ENCODE measurements around the gene REXO5.
"Not testable (repeated sequence)": the region's sequence is repeated elsewhere in the genome, so short reads cannot be mapped to it uniquely, and the experiment has no call there.

REXO5 gene

DNA sequence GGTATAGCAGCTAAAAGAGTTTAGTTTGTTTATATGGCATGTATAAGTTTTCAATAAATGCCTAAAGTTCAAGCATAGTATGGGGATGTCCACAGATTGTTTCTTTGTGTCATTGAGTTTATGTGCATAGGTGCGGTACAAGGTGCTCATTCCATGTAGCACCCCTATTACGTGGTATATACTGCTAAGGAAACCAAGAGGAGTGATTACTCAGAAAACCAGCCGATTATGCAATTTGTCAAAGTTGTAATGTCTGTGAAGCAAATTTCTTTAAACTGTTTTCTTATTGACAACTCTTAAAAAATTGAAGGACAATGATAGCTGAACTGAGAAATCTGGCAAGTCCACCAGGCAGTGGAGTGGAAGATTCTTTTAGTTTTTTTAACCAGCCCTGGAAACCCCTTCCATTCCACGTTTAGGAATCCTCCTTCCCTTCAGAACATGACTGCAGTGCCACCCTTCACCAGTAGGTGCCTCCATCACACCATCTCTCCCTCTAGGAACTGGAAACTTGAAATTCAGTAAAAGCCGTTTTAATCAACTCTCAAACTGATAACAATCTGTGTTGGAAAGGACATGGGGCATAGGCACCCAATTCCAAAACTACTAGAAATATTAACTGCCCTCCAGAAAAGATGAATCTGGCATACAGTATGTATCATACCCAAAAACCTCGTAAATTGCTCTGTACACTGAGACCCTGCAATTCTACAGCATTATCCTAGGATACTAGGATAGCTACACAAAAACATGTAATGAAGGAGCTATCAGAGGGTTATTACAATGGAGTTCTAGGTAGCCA is 43.5 kb downstream of the REXO5 start:
- DNase-seq: peak; percentile 51

- no peak for DNase-seq
These were observed 44.7 kb downstream of the REXO5 start for GRCh38 chr16:20850981-20851380.

DNA sequence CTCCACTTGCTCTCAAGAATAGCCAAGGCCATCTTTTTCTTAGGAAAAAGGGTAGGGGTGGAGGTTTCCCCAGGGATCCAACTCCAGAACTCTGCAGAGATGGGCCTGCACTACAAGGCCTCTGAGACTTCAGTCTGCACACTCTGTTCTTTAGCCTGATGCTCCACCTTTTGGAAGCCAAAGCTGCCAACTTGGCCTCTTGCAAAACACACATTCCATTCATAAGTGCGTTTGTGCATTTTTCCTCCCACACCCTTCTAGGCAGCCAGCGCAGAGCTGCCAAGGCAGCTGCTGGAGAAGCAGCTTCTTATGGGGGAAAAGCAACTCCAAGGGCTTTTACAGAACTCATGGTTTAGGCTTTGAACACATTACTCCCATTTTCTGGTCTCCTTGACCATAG is 45.3 kb downstream of the REXO5 start:
- DNase-seq: no peak

DNA sequence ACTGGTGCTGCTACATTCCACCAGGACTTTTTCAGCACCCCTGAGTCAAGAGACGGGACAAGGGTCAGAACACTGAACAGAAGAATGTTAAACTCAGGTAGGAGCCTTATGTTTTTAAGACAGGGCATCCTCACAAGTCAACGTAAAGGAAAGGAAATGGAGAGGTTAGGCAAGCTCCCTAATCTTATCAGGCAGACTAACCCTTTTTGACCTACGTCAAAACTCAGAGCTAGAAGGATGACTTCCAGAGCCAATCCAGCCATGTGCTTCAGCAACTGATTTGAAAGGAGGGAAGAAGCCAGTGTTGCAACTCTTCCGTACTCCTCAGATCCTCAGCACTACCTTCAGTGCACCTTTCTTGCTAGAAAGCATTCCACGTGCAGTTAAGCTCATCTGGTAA is 46.8 kb downstream of the REXO5 start:
- no peak for DNase-seq

GRCh38 chr16:20853981-20854620 is 47.8 kb downstream of the REXO5 start:
- no peak for DNase-seq

DNA sequence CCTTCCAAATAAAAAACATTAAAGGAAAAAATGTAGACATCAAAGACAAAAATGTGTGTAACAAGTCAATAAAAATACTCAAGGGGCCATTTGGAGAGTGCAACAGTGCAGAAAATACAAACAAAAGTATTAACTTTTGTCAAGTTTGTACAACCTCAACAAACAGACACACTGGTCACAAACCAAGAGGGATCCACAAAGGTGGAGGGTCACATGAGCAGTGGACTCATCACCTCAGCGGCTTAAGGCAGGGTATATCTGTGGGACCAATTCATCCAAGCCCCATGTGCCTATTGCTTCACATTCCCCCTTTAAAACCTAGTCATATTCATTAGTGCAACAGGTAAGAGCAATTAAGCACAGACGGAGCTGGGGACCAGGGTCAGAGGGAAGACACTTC is 48.6 kb downstream of the REXO5 start:
- no peak for DNase-seq

GRCh38 chr16:20857281-20857680 is 51.0 kb downstream of the REXO5 start:
- DNase-seq: no peak

DNA sequence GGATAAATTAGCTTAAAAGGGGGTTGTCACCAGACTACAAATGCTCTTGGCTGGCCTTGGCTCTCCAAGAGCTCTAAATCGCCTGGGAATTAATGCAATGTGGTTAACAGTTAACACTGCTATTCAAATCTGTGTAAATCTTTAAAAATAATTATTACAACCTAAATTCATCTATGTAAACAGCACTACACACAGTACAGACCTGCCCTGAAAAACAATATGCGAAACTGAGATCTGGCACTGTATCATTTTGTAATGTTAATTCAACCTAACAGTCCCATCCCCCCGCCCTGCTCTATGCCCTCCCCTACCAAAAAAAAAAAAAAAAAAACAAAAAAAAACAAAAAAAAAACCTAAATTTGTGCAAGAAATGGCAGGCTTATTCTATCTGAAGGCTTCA is 52.9 kb downstream of the REXO5 start:
- no peak for DNase-seq

DNA sequence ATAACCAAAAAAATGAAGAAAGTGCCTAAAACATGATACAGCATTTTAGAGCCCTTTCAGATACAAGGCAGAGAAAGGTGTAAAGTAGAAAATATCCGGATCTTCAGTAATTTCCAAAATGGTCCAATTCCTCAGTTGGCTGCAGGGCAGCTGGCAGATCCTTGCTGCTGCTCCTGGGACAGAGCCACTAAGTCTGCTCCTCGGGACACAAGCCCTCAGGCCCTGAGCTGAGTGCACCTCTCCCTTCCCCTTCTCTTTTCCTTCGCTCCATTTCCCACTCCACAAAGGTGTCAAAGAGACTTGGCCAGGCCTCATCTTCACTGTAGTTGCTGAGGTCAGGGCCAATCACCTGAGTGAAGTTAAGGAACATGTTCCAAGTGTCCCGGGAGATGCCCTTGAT is 53.4 kb downstream of the REXO5 start:
- DNase-seq: no peak

GRCh38 chr16:20860361-20860760 is 54.0 kb downstream of the REXO5 start:
- no peak for DNase-seq

GRCh38 chr16:20860995-20861394 is 54.7 kb downstream of the REXO5 start:
- not testable (repeated sequence) for DNase-seq

- DNase-seq: no peak
These were observed 56.0 kb downstream of the REXO5 start for GRCh38 chr16:20862162-20862960.

DNA sequence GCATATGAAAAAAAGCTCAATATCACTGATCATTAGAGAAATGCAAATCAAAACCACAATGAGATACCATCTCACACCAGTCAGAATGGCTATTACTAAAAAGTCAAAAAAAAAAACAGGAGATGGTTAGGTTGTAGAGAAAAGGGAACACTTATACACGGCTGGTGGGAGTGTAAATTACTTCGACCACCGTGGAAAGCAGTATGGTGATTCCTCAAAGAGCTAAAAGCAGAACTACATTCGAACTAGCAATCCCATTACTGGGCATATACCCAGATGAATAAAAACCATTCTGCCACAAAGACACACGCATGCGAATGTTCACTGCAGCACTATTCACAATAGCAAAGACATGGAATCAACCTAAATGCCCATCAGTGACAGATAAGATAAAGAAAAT is 58.0 kb downstream of the REXO5 start:
- DNase-seq: not testable (repeated sequence)

- DNase-seq: no peak
These were observed 59.2 kb downstream of the REXO5 start for GRCh38 chr16:20865420-20866131.

- DNase-seq: no peak
These were observed 59.9 kb downstream of the REXO5 start for GRCh38 chr16:20866145-20866772.

GRCh38 chr16:20866801-20867200 is 60.5 kb downstream of the REXO5 start:
- DNase-seq: no peak

GRCh38 chr16:20867585-20867984 is 61.3 kb downstream of the REXO5 start:
- DNase-seq: no peak

- DNase-seq: peak; percentile 57
These were observed 62.6 kb downstream of the REXO5 start for GRCh38 chr16:20868890-20869289.

DNA sequence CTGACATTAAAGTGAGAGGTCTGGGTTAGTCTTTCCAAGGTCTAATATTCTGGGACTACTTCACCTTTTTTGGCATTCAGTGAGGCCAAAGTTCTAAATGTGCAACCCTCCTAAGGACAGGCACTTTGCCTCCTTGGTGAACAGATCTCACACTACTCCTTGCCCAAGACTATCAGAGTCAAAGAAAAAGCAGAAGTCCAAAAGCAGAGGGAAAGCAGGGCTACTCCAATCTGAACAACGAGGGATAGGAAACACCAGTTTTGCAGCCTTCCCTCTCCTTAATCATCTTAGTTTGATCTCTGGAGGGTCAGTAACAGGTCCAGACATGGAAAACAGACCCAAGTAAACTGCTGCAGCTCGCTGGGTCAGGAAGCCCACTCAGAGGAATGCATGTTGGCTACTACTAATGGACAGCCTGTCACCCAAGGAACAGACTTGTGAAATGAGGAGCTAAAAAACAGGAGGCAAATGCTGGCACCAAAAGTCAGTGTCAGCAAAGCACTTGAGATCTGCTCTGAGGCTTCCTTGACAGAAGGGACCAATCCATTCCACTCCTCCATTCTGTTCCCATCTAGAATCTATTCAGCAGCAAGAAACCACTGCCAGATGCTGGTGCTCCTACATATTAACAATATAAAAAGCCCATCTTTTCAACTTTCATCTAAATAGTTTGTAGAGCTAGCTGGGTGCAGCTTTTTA is 63.9 kb downstream of the REXO5 start:
- DNase-seq: no peak

DNA sequence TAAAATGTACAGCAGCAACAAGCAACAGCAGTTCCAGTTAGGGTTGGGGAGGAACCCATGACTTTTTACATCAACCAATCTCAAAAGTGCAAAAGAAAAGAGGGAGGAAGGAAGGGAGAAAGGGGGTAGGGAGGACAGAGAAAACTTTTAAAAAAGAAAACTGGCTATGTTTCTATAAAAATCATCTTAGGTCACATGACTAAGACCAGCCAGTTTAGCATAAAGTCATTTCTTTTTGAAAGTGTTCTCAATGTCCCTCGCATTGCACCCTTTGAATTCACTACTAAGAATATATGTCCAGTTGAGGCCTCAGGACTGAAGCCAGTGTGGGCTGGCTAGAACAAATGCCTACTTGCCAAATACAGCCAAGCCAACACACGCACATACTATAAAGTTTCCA is 64.9 kb downstream of the REXO5 start:
- no peak for DNase-seq

DNA sequence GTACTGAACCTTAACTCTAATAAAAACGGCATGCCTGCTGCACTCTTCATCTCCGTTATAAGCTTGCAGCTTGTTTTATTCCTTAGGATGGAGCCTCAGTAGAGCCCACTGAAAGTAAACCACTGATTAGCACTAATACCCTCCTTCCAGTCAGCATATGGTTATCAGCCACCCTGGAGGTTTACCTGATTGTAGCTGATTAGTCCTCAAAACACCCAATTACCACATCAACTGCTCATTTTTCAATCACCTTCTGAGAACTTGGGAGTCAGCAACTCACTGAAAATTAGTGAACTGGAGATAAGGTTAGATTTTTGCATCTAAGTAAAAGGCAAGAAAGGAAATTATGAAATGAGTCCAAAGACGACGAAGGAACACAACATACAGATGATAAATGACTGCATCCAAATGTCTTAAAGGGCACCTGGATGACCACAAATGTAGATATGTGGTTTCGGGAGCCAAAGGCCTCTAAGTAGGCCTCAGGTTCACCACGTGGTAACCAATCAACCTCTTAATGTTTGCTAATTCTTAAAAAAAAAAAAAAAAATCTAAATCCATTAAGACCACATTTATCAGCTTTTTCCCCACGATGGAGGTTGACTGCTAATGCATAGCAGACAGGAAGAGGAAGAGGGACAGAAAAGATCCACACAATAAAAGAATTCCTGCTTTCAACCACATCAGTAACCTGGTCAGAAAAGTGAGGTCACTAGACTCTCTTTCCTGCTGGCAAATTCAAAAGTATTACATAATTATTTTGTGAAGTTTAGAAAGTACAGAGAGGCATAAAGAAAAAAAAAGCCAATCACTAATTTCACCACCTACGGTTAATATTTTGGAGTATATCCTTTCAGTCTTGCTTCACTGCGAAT is 65.9 kb downstream of the REXO5 start:
- no peak for DNase-seq
